Body of pancreas (tissue), 4 donors: ENCODE measurements around the gene KLHL22.

ENCODE experiments used
- POLR2A ChIP-seq, 3 donors: fragments of 450-650 bp; IDR thresholded peaks; one replicate each; pipeline ENCODE4 v1.6.1; 2016; ENCODE audit warnings: antibody characterized with exemption in 3 of 3, mild to moderate bottlenecking in 2 of 3
- TF ChIP-seq, protein P1 (sequence below), 7 experiments: fragments of 450-650 bp in 4 of 7; fragments of 200-600 bp in 3 of 7; sonication (generic) in 3 of 7; IDR thresholded peaks; one replicate each; pipeline ENCODE4 v1.5.1; 2016 to 2019; ENCODE audit warnings: antibody characterized with exemption in 7 of 7

DNA sequence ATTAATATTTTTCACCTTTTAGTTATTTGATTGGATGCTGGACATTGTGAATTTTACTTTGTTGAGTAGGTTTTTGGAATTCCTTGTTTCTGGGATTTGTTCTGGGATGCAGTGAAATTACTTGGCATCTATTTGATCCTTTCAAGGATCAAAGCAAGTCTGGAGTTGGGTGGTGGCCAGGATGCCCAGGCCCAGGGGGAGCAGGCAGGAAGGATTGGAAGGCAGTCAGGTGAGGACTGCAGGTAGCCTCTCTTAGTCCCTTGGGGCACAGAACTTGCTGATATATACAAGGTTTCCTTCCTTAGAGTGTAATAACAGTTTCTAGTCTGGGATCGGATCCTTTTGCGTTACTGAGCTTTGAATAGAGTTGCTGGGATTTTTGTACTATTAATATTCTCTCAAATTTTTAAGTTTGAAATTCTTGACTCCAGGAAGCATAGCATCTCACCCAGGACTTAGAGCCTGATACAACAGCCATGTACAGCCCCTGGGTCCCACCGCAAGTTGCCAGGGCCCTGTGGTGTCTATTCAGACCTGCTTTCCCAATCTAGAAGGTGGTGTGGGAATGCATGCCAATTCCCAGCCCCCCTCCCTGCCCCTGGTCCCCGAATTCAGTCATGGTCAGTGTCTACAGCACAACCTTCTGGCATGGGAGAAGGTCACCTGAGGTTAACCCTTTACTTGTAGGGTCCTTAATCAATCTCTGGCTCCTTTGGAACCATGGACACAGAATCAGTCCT is 95.6 kb downstream of the KLHL22 start:
- TF ChIP-seq, protein P1, sequence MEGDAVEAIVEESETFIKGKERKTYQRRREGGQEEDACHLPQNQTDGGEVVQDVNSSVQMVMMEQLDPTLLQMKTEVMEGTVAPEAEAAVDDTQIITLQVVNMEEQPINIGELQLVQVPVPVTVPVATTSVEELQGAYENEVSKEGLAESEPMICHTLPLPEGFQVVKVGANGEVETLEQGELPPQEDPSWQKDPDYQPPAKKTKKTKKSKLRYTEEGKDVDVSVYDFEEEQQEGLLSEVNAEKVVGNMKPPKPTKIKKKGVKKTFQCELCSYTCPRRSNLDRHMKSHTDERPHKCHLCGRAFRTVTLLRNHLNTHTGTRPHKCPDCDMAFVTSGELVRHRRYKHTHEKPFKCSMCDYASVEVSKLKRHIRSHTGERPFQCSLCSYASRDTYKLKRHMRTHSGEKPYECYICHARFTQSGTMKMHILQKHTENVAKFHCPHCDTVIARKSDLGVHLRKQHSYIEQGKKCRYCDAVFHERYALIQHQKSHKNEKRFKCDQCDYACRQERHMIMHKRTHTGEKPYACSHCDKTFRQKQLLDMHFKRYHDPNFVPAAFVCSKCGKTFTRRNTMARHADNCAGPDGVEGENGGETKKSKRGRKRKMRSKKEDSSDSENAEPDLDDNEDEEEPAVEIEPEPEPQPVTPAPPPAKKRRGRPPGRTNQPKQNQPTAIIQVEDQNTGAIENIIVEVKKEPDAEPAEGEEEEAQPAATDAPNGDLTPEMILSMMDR (IDR thresholded peaks at IDR 0.05), result no peak
- no peak for TF ChIP-seq POLR2A (IDR thresholded peaks at IDR 0.05)
